K562 (cell line): ENCODE data around the gene AKAP6. TPM values are rescaled to one million over a fixed set of nuclear protein-coding genes. Genes with fewer than 3 reads are reported as not detected.

Source experiments
- ATAC-seq: fragments of 200-7000 bp; cut with Tn5 transposase; 3 replicates; pipeline ENCODE4 v1.9.1; 2020; ENCODE audit warnings: moderate library complexity
- BruUV-seq: library from RNA; stranded (reverse); fragments of 400-500 nt; replicated peaks from 2 replicates; lab custom pipeline; 2021; lab: Mats Ljungman, UMichigan
- CTCF ChIA-PET: fragments of 300-600 bp; formaldehyde crosslinking; extraction: SDS; loops from one replicate; lab custom pipeline; 2021; ENCODE audit warnings: low intra/inter-chr PET ratio; lab: Yijun Ruan, JAX
- POLR2A ChIA-PET: fragments of 300-600, 350-650 bp; sonication (Branson Sonifier 250); formaldehyde crosslinking; extraction: SDS; loops from one replicate; lab custom pipeline; 2021; ENCODE audit warnings: antibody characterized with exemption, inconsistent platforms; lab: Yijun Ruan, JAX
- DNase-seq, 4 experiments: peaks; one replicate each; pipeline versions ENCODE4 v3.0.0 to v3.0.0-alpha.2; 2011 to 2018; ENCODE audit warnings: low spot score in 3 of 4, mixed read lengths in 3 of 4; ENCODE audit errors: extremely low read depth in 1 of 4
- FAIRE-seq: peaks from 2 replicates; lab custom pipeline; 2011; peaks lifted over from hg19 to GRCh38; lab: Jason Lieb, UNC
- H2AFZ ChIP-seq: 2 replicates; pipeline ENCODE4 v1.6.0; 2011; ENCODE audit warnings: low read depth, low read length, control low read depth, inconsistent platforms
- H3K27ac ChIP-seq: fragments of 200-600 bp; 3 replicates; pipeline ENCODE4 v1.8.0; 2011; ENCODE audit warnings: low read depth, mild to moderate bottlenecking, control low read depth, inconsistent platforms, low read length, moderate library complexity, mixed read lengths; ENCODE audit errors: extremely low read depth
- H3K27me3 ChIP-seq, 2 experiments: fragments of 300-600 bp in 1 of 2; 2 replicates in 1 of 2; 3 replicates in 1 of 2; pipeline versions ENCODE4 v1.6.0 to v1.8.0; 2011; ENCODE audit warnings: inconsistent platforms in 2 of 2, low read length in 2 of 2, mild to moderate bottlenecking in 1 of 2, mixed read lengths in 1 of 2, moderate library complexity in 1 of 2; ENCODE audit not compliant: control insufficient read depth in 2 of 2, insufficient read depth in 2 of 2
- H3K36me3 ChIP-seq: fragments of 300-600 bp; 3 replicates; pipeline ENCODE4 v1.8.0; 2011; ENCODE audit warnings: mild to moderate bottlenecking, low read length, inconsistent platforms; ENCODE audit not compliant: control insufficient read depth, insufficient read depth
- H3K4me1 ChIP-seq, 2 experiments: fragments of 200-600 bp in 1 of 2; replicated peaks in 1 of 2; 2 replicates in 1 of 2; 3 replicates in 1 of 2; pipeline versions ENCODE4 v1.5.1 to v1.8.0; 2011; ENCODE audit warnings: inconsistent platforms in 2 of 2, low read length in 2 of 2, mild to moderate bottlenecking in 1 of 2, mixed read lengths in 1 of 2, moderate library complexity in 1 of 2; ENCODE audit not compliant: control insufficient read depth in 2 of 2, insufficient read depth in 2 of 2
- H3K4me2 ChIP-seq: 2 replicates; pipeline ENCODE4 v1.6.1; 2011; ENCODE audit warnings: low read length, control low read depth, inconsistent platforms, mixed read lengths; ENCODE audit not compliant: insufficient read depth
- H3K4me3 ChIP-seq: fragments of 200-600 bp; sonication (generic), shearing (Covaris generic); 2 replicates; pipeline ENCODE4 v1.5.1; 2016; ENCODE audit warnings: control low read depth, inconsistent platforms
- H3K79me2 ChIP-seq: fragments of 200-600 bp; 3 replicates; pipeline ENCODE4 v1.8.0; 2011; ENCODE audit warnings: low read length, inconsistent platforms; ENCODE audit not compliant: control insufficient read depth, insufficient read depth
- H3K9ac ChIP-seq, 2 experiments: 2 replicates each; pipeline versions ENCODE4 v1.6.0 to v1.6.1; 2011; ENCODE audit warnings: low read depth in 2 of 2, low read length in 2 of 2, control low read depth in 1 of 2, inconsistent platforms in 1 of 2, mild to moderate bottlenecking in 1 of 2, mixed read lengths in 1 of 2; ENCODE audit not compliant: insufficient read depth in 1 of 2
- H3K9me1 ChIP-seq: one replicate; pipeline ENCODE4 v1.6.0; 2011; ENCODE audit warnings: inconsistent platforms, mild to moderate bottlenecking, low read length, moderate library complexity; ENCODE audit not compliant: control insufficient read depth, insufficient read depth
- H3K9me3 ChIP-seq: replicated peaks from 2 replicates; pipeline ENCODE4 v1.5.1; 2011; ENCODE audit warnings: low read depth, low read length, inconsistent platforms; ENCODE audit not compliant: control insufficient read depth, insufficient read depth
- H4K20me1 ChIP-seq: replicated peaks from 2 replicates; pipeline ENCODE4 v1.6.1; 2011; ENCODE audit warnings: low read length, inconsistent platforms, mixed read lengths; ENCODE audit not compliant: control insufficient read depth, insufficient read depth
- CCAR2 ChIP-seq: fragments of 200-400 bp; formaldehyde crosslinking; IDR thresholded peaks from 2 replicates; pipeline ENCODE4 v1.6.1; 2017; ENCODE audit warnings: mild to moderate bottlenecking, low read depth, low read length
- NFXL1 ChIP-seq: fragments of 450-650 bp; formaldehyde crosslinking; IDR thresholded peaks from 2 replicates; pipeline ENCODE4 v1.4.0; 2021; ENCODE audit warnings: mild to moderate bottlenecking
- PHF8 ChIP-seq: fragments of 200-600 bp; sonication (generic); IDR thresholded peaks from 2 replicates; pipeline ENCODE4 v1.6.1; 2012; ENCODE audit warnings: mixed run types, mild to moderate bottlenecking, inconsistent platforms, low read length, moderate library complexity, borderline replicate concordance
- PURB ChIP-seq: sonication (generic); formaldehyde crosslinking; IDR thresholded peaks from 2 replicates; pipeline ENCODE4 v1.9.0; 2021; ENCODE audit warnings: low read depth, mild to moderate bottlenecking, missing genetic modification reagents
- STAG1 ChIP-seq: sonication (generic); formaldehyde crosslinking; IDR thresholded peaks from 2 replicates; pipeline ENCODE4 v1.5.0; 2020; ENCODE audit warnings: missing genetic modification reagents, borderline replicate concordance
- ZC3H8 ChIP-seq: fragments of 450-650 bp; IDR thresholded peaks from 2 replicates; pipeline ENCODE4 v1.6.1; 2017
- in situ Hi-C: fragments of 300-500 bp; cut with MboI; formaldehyde crosslinking; loops from 4 replicates; pipeline ENCODE4 v1.15.0; 2018; ENCODE audit warnings: inconsistent platforms, mixed read lengths
- intact Hi-C: fragments of 100-400 bp; cut with micrococcal nuclease; formaldehyde crosslinking; loops from 2 replicates; pipeline ENCODE4 v1.14.2; 2022
- polyA plus RNA-seq, 8 experiments: library from polyadenylated mRNA; depleted of rRNA in 4 of 8; stranded (reverse) in 5 of 8; unstranded in 3 of 8; fragments of >200 nt; fragmentation: Nextera tagmentation in 2 of 8; fragmentation: Illumina TruSeq in 1 of 8; extraction: Ambion mirVana in 2 of 8; extraction: Trizol in 1 of 8; gene quantifications; 2 replicates each; pipeline versions ENCODE4 v1.2.1 to v1.2.3, GENCODE V29; 2011 to 2014; ENCODE audit warnings: inconsistent platforms in 1 of 8, missing spikeins in 1 of 8
- total RNA-seq, 7 experiments: library from RNA; depleted of rRNA in 6 of 7; stranded (reverse); fragments of >200 nt in 6 of 7; fragmentation: Illumina TruSeq in 2 of 7; extraction: Trizol in 2 of 7; gene quantifications; 2 replicates each; pipeline versions ENCODE4 v1.2.1 to v1.2.3, GENCODE V29; 2011 to 2021; ENCODE audit warnings: low replicate concordance in 1 of 7
- TF ChIP-seq, protein P1 (sequence below): fragments of 450-650 bp; IDR thresholded peaks from 2 replicates; pipeline ENCODE4 v1.6.1; 2017; ENCODE audit warnings: mild to moderate bottlenecking, moderate library complexity
- TF ChIP-seq, protein P2 (sequence below): fragments of 250-450 bp; sonication (Bioruptor Pico); IDR thresholded peaks from 2 replicates; pipeline ENCODE4 v1.6.1; 2021; ENCODE audit warnings: mild to moderate bottlenecking

The AKAP6 gene
- total and polyA plus RNA-seq, 9 of the 15 experiments (the other 6 are each of a cell fraction or from before 2014, with no cell fraction given): 0.03 to 1.7 (median 0.48) TPM

DNA sequence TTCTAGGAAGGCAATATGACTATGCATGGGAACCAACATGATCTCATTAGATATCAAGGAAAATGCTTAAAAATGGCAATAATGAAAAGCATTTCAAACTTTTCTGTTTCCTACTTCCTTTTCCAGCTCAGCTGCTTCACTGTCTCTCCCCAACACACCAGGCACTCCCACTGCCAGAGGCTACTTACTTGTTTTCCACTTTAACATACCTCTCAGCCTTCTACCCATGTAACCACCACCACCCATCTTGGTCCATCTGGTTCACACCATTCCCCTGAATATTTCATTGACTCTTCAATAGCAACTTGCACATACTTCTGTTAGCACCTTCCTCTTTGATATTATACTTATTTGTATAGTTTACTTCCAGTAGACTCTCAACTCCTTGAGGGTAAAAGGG, 441.3 kb downstream of the AKAP6 start:
- no peak for ATAC-seq
- H3K9me1 ChIP-seq: no peaks in the 10 kb centered on the region

More for the DNA sequence above, 441.3 kb downstream of the AKAP6 start:
- Histone ChIP-seq H3K9ac (no peak overlapping the region), H3K4me3 (no peak overlapping the region), H4K20me1 (no peaks in the 10 kb centered on the region), H3K4me1 (no peaks in the 10 kb centered on the region), H3K9me3 (no peaks in the 10 kb centered on the region)
- intact Hi-C loops: no loop called here
- ChIA-PET CTCF (no interaction called here), POLR2A (no interaction called here)
- in situ Hi-C loops: no loop called here
- BruUV-seq: no TSS peak
- no peak for FAIRE-seq
- TF ChIP-seq STAG1 (no peak), NFXL1 (no peak), ZC3H8 (no peak), PURB (no peak), CCAR2 (no peak), PHF8 (no peak)
- TF ChIP-seq, protein P1, sequence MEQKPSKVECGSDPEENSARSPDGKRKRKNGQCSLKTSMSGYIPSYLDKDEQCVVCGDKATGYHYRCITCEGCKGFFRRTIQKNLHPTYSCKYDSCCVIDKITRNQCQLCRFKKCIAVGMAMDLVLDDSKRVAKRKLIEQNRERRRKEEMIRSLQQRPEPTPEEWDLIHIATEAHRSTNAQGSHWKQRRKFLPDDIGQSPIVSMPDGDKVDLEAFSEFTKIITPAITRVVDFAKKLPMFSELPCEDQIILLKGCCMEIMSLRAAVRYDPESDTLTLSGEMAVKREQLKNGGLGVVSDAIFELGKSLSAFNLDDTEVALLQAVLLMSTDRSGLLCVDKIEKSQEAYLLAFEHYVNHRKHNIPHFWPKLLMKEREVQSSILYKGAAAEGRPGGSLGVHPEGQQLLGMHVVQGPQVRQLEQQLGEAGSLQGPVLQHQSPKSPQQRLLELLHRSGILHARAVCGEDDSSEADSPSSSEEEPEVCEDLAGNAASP: no peak
- TF ChIP-seq, protein P2, sequence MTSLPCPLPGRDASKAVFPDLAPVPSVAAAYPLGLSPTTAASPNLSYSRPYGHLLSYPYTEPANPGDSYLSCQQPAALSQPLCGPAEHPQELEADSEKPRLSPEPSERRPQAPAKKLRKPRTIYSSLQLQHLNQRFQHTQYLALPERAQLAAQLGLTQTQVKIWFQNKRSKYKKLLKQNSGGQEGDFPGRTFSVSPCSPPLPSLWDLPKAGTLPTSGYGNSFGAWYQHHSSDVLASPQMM: no peak
- TF ChIP-seq, all 486 proteins: peak for 0
- H2AFZ ChIP-seq: no peak overlapping the region
- no peak for DNase-seq
- H3K4me2 ChIP-seq: no peak overlapping the region
- H3K36me3 ChIP-seq: no peaks in the 10 kb centered on the region
- no peak overlapping the region for H3K27ac ChIP-seq
- no peaks in the 10 kb centered on the region for H3K27me3 ChIP-seq
- H3K79me2 ChIP-seq: no peaks in the 10 kb centered on the region
